Measurements from ENCODE around the gene WNT5A.

Gene WNT5A

DNA sequence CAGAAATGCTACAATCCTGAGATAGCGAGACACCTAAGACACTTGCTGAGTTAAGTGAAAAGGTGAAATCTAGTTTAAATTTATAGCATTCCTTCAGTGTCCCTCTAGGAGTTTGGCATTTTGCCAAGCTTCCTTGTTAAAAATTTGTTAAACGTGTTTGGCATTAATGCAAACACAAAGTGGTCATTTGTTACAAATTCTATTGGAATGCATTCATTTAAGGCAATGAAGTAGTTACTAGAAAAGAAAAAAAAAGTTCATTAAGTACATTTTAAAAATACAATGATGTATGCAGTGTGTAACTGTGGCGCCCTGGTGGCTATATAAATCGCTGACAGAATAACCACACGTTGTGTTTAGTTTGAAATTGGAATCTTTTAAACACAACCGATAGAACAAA lies 31.3 kb upstream of the WNT5A start:
- no peaks in the 10 kb centered on the region for H3K79me2 ChIP-seq (ENCODE audit: control insufficient read depth, low read length)
- no peak overlapping the region for H3K27ac ChIP-seq (ENCODE audit: low read depth, low read length)

DNA sequence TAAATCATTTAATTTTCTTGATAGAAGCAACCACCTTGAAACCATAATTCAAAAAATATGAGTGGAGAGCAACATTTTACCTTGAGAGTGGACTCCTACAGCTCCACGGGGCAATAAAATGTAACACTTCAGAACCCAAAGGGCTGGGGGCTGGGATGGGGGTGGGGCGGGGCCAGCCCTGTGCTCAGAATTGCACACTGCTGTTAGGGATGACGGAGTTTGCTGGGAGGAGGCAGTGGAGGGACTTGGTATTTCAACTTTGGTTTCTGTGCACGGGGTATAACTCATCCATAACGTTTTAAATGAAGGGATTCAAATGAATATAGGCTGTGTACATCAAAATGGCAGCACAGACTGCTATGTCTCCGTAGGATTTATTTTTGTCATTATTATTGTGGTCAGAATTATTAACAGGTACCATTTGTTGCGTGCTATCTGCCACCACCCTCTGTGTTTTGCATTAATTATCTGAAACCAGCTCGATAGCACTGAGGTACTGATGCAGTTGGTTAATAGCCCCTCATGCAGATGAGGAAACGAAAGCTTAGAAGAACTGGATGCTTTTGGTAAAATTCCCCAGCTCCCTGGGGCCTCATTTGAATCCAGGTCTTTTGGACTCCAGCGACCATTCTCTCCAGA lies 29.4 kb upstream of the WNT5A start:
- Histone ChIP-seq H3K27me3 (ENCODE audit: control insufficient read depth, low read length) (no peaks in the 10 kb centered on the region), H3K4me1 (ENCODE audit: control insufficient read depth, low read length) (no peaks in the 10 kb centered on the region), H3K36me3 (ENCODE audit: control insufficient read depth, low read length) (no peaks in the 10 kb centered on the region), H3K79me2 (ENCODE audit: control insufficient read depth, low read length) (no peaks in the 10 kb centered on the region), H3K4me2 (ENCODE audit: low read length) (no peak overlapping the region), H3K9me2 (replicated peaks; ENCODE audit: control insufficient read depth, low read length) (no peaks in the 10 kb centered on the region), H3K9me3 (ENCODE audit: control insufficient read depth, insufficient read depth, low read length) (no peaks in the 10 kb centered on the region), H3K4me3 (ENCODE audit: low read length) (no peak overlapping the region), H3K27ac (ENCODE audit: low read depth, low read length) (no peak overlapping the region), H3F3A (ENCODE audit: control insufficient read depth, insufficient read depth) (no peaks in the 10 kb centered on the region), H4K20me1 (ENCODE audit: control insufficient read depth, insufficient read depth, low read depth, low read length) (no peaks in the 10 kb centered on the region)
- TF ChIP-seq, protein P1, sequence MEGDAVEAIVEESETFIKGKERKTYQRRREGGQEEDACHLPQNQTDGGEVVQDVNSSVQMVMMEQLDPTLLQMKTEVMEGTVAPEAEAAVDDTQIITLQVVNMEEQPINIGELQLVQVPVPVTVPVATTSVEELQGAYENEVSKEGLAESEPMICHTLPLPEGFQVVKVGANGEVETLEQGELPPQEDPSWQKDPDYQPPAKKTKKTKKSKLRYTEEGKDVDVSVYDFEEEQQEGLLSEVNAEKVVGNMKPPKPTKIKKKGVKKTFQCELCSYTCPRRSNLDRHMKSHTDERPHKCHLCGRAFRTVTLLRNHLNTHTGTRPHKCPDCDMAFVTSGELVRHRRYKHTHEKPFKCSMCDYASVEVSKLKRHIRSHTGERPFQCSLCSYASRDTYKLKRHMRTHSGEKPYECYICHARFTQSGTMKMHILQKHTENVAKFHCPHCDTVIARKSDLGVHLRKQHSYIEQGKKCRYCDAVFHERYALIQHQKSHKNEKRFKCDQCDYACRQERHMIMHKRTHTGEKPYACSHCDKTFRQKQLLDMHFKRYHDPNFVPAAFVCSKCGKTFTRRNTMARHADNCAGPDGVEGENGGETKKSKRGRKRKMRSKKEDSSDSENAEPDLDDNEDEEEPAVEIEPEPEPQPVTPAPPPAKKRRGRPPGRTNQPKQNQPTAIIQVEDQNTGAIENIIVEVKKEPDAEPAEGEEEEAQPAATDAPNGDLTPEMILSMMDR (IDR thresholded peaks at IDR 0.05; ENCODE audit: low read depth, low read length, poor library complexity, severe bottlenecking) = no peak
- TF ChIP-seq EZH2phosphoT487 (IDR thresholded peaks at IDR 0.05; ENCODE audit: borderline replicate concordance, low read length) = no peak

More for the DNA sequence above, 31.3 kb upstream of the WNT5A start:
- no peaks in the 10 kb centered on the region for H3K9me2 ChIP-seq (replicated peaks; ENCODE audit: control insufficient read depth, low read length)
- TF ChIP-seq, protein P1 (IDR thresholded peaks at IDR 0.05; ENCODE audit: low read depth, low read length, poor library complexity, severe bottlenecking) = no peak
- no peak for TF ChIP-seq EZH2phosphoT487 (IDR thresholded peaks at IDR 0.05; ENCODE audit: borderline replicate concordance, low read length)
- H3K9me3 ChIP-seq (ENCODE audit: control insufficient read depth, insufficient read depth, low read length) = no peaks in the 10 kb centered on the region
- no peak overlapping the region for H3K4me3 ChIP-seq (ENCODE audit: low read length)
- H4K20me1 ChIP-seq (ENCODE audit: control insufficient read depth, insufficient read depth, low read depth, low read length) = no peaks in the 10 kb centered on the region
- no peaks in the 10 kb centered on the region for H3K27me3 ChIP-seq (ENCODE audit: control insufficient read depth, low read length)
- H3K4me2 ChIP-seq (ENCODE audit: low read length) = no peak overlapping the region
- H3K36me3 ChIP-seq (ENCODE audit: control insufficient read depth, low read length) = no peaks in the 10 kb centered on the region
- no peaks in the 10 kb centered on the region for H3F3A ChIP-seq (ENCODE audit: control insufficient read depth, insufficient read depth)
- no peaks in the 10 kb centered on the region for H3K4me1 ChIP-seq (ENCODE audit: control insufficient read depth, low read length)

DNA sequence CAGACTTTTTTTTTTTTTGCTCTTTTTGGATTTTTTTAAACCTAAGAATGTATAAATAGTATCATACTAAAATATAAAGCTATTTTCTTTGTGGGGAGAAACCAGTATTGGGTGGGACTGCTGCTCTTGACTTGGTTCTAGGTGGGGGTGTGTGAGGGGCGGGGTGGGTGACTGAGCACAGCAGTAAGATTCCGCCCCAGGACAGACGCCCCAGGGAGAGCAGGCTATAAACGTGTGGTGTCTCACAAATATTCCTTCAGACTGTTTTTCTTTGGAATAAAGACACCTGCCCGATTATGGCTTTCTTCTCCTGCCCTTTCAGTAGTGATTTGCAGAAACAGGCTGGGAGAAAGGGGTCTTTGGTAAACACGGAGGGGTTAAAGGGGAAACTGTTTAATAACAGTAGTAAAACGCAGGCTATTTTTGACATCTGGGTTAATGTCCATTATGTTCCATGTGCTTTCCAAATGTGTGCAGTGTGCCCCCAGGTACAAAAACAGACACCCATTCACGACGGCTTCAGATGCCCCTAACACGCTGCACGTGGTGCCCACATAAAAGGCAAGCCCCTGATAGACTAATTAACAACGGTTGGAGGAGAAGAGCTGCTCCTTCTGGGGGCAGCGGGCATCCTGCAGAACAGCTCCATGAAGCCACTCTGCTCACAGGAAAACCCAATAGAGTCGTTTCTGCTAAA lies 28.6 kb upstream of the WNT5A start:
- H3K4me3 ChIP-seq (ENCODE audit: low read length) = no peak overlapping the region
- H3K4me1 ChIP-seq (ENCODE audit: control insufficient read depth, low read length) = no peaks in the 10 kb centered on the region
- H3K79me2 ChIP-seq (ENCODE audit: control insufficient read depth, low read length) = no peaks in the 10 kb centered on the region
- H3F3A ChIP-seq (ENCODE audit: control insufficient read depth, insufficient read depth) = no peaks in the 10 kb centered on the region
- H3K9me3 ChIP-seq (ENCODE audit: control insufficient read depth, insufficient read depth, low read length) = no peaks in the 10 kb centered on the region
- no peaks in the 10 kb centered on the region for H3K36me3 ChIP-seq (ENCODE audit: control insufficient read depth, low read length)
- no peak overlapping the region for H3K27ac ChIP-seq (ENCODE audit: low read depth, low read length)
- H3K9me2 ChIP-seq (replicated peaks; ENCODE audit: control insufficient read depth, low read length) = no peaks in the 10 kb centered on the region
- H3K4me2 ChIP-seq (ENCODE audit: low read length) = no peak overlapping the region
- no peaks in the 10 kb centered on the region for H4K20me1 ChIP-seq (ENCODE audit: control insufficient read depth, insufficient read depth, low read depth, low read length)
- no peak for TF ChIP-seq EZH2phosphoT487 (IDR thresholded peaks at IDR 0.05; ENCODE audit: borderline replicate concordance, low read length)
- TF ChIP-seq, protein P1 (IDR thresholded peaks at IDR 0.05; ENCODE audit: low read depth, low read length, poor library complexity, severe bottlenecking) = no peak
- H3K27me3 ChIP-seq (ENCODE audit: control insufficient read depth, low read length) = no peaks in the 10 kb centered on the region
